Endothelial cell of umbilical vein (primary cell): Measurements from ENCODE around the gene SIPA1L3. TPM values are rescaled to one million over a fixed set of nuclear protein-coding genes. Genes with fewer than 3 reads are reported as not detected.

Source experiments
- BruUV-seq: library from RNA; stranded (reverse); fragments of 400-500 nt; replicated peaks from 2 replicates; lab custom pipeline; 2021; lab: Mats Ljungman, UMichigan
- CTCF ChIA-PET: fragments of 300-600, 350-600 bp; sonication (Branson Sonifier 250); formaldehyde crosslinking; loops from one replicate; lab custom pipeline; 2021; ENCODE audit warnings: antibody characterized with exemption, inconsistent platforms; lab: Charles Lee
- POLR2A ChIA-PET: fragments of 300-600, 350-600 bp; sonication (Branson Sonifier 250); formaldehyde crosslinking; loops from one replicate; lab custom pipeline; 2021; ENCODE audit warnings: antibody characterized with exemption, inconsistent platforms; lab: Charles Lee
- DNase-seq: peaks from one replicate; pipeline ENCODE4 v3.0.0-alpha.2; 2011; ENCODE audit warnings: low read depth, low spot score
- FAIRE-seq: peaks from 2 replicates; lab custom pipeline; 2011; peaks lifted over from hg19 to GRCh38; lab: Jason Lieb, UNC
- H2AFZ ChIP-seq: 2 replicates; pipeline ENCODE4 v1.6.0; 2012; ENCODE audit warnings: low read depth, low read length, control low read depth, inconsistent platforms
- H3K27ac ChIP-seq: 2 replicates; pipeline ENCODE4 v1.5.1; 2011; ENCODE audit warnings: low read depth, mild to moderate bottlenecking, control low read depth, low read length, moderate library complexity; ENCODE audit not compliant: insufficient read depth
- H3K27me3 ChIP-seq, 2 experiments: 2 replicates each; pipeline versions ENCODE4 v1.6.0 to v1.6.1; 2011; ENCODE audit warnings: low read length in 2 of 2, mixed read lengths in 1 of 2; ENCODE audit not compliant: control insufficient read depth in 2 of 2, insufficient read depth in 2 of 2
- H3K36me3 ChIP-seq, 2 experiments: 2 replicates in 1 of 2; 3 replicates in 1 of 2; pipeline ENCODE4 v1.5.1; 2011; ENCODE audit warnings: low read length in 2 of 2, mild to moderate bottlenecking in 1 of 2, moderate library complexity in 1 of 2; ENCODE audit not compliant: control insufficient read depth in 2 of 2, insufficient read depth in 2 of 2; ENCODE audit errors: extremely low read depth in 1 of 2
- H3K4me1 ChIP-seq: 3 replicates; pipeline ENCODE4 v1.5.1; 2011; ENCODE audit warnings: mild to moderate bottlenecking, low read length; ENCODE audit not compliant: control insufficient read depth, insufficient read depth; ENCODE audit errors: extremely low read depth
- H3K4me2 ChIP-seq: 2 replicates; pipeline ENCODE4 v1.6.1; 2011; ENCODE audit warnings: low read length, control low read depth, mixed read lengths; ENCODE audit not compliant: insufficient read depth
- H3K4me3 ChIP-seq, 3 experiments: fragments of 200-600 bp in 1 of 3; sonication (generic), shearing (Covaris generic) in 1 of 3; replicated peaks in 1 of 3; 2 replicates each; pipeline ENCODE4 v1.5.1; 2011 to 2016; ENCODE audit warnings: control low read depth in 3 of 3, low read length in 3 of 3, mild to moderate bottlenecking in 2 of 3, inconsistent platforms in 1 of 3, low read depth in 1 of 3, moderate library complexity in 1 of 3; ENCODE audit not compliant: insufficient read depth in 1 of 3
- H3K79me2 ChIP-seq: 2 replicates; pipeline ENCODE4 v1.6.0; 2012; ENCODE audit warnings: low read length, inconsistent platforms; ENCODE audit not compliant: control insufficient read depth, insufficient read depth
- H3K9ac ChIP-seq: replicated peaks from 2 replicates; pipeline ENCODE3; 2011; ENCODE audit warnings: low read length, control low read depth; ENCODE audit not compliant: insufficient read depth; ENCODE audit errors: extremely low read depth
- H3K9me1 ChIP-seq: replicated peaks from 3 replicates; pipeline ENCODE4 v1.6.0; 2011; ENCODE audit warnings: mild to moderate bottlenecking, low read length; ENCODE audit not compliant: control insufficient read depth, insufficient read depth; ENCODE audit errors: extremely low read depth
- H3K9me3 ChIP-seq: replicated peaks from 2 replicates; pipeline ENCODE4 v1.5.1; 2012; ENCODE audit warnings: low read length, inconsistent platforms; ENCODE audit not compliant: control insufficient read depth, insufficient read depth
- H4K20me1 ChIP-seq: replicated peaks from 2 replicates; pipeline ENCODE3; 2011; ENCODE audit warnings: mild to moderate bottlenecking, low read length; ENCODE audit not compliant: control insufficient read depth, insufficient read depth; ENCODE audit errors: extremely low read depth
- EZH2 ChIP-seq: IDR thresholded peaks from 2 replicates; pipeline ENCODE4 v1.6.1; 2012; ENCODE audit warnings: borderline replicate concordance, low read depth, mild to moderate bottlenecking, moderate library complexity, low read length, inconsistent platforms; ENCODE audit not compliant: severe bottlenecking
- FOS ChIP-seq: IDR thresholded peaks from 2 replicates; pipeline ENCODE4 v1.6.1; 2011; ENCODE audit warnings: mild to moderate bottlenecking, low read length, moderate library complexity, borderline replicate concordance; ENCODE audit not compliant: insufficient read depth
- GATA2 ChIP-seq: IDR thresholded peaks from 2 replicates; pipeline ENCODE4 v1.7.0; 2011; ENCODE audit warnings: low read depth, mild to moderate bottlenecking, moderate library complexity, mixed read lengths, low read length; ENCODE audit not compliant: insufficient read length, insufficient read depth
- JUN ChIP-seq: IDR thresholded peaks from 2 replicates; pipeline ENCODE4 v1.6.1; 2011; ENCODE audit warnings: borderline replicate concordance, low read depth; ENCODE audit not compliant: insufficient read length, insufficient read depth
- MYC ChIP-seq: IDR thresholded peaks from one replicate; pipeline ENCODE4 v1.6.1; 2011; ENCODE audit warnings: mild to moderate bottlenecking, low read depth, low read length
- POLR2A ChIP-seq: IDR thresholded peaks from 2 replicates; pipeline ENCODE4 v1.6.1; 2012; ENCODE audit warnings: low read depth, mild to moderate bottlenecking, control low read depth, low read length
- POLR2AphosphoS5 ChIP-seq: IDR thresholded peaks from 2 replicates; pipeline ENCODE4 v1.6.1; 2012; ENCODE audit warnings: low read depth, mild to moderate bottlenecking, control low read depth, low read length, moderate library complexity; ENCODE audit not compliant: insufficient read depth
- dilution Hi-C: fragments of 300-500 bp; cut with MboI; formaldehyde crosslinking; loops from one replicate; pipeline ENCODE4 v1.15.0; 2019; ENCODE audit warnings: low sequenced_read_pairs; ENCODE audit not compliant: extremely low pct_ligation_motif_present
- intact Hi-C: fragments of 100-400 bp; cut with micrococcal nuclease; formaldehyde crosslinking; loops from one replicate; pipeline ENCODE4 v1.10.0; 2022
- polyA plus RNA-seq, 4 experiments: library from polyadenylated mRNA; depleted of rRNA in 3 of 4; stranded (reverse) in 3 of 4; unstranded in 1 of 4; fragments of >200 nt; gene quantifications; 2 replicates each; pipeline versions ENCODE4 v1.2.1 to v1.2.3, GENCODE V29; 2011 to 2012; ENCODE audit warnings: missing spikeins in 1 of 4
- total RNA-seq: library from RNA; stranded (reverse); gene quantifications from 2 replicates; pipeline ENCODE4 v1.2.3, GENCODE V29; 2021
- TF ChIP-seq, protein P1 (sequence below): IDR thresholded peaks from 2 replicates; pipeline ENCODE4 v1.6.1; 2011; ENCODE audit not compliant: insufficient read depth, insufficient read length
- TF ChIP-seq, protein P2 (sequence below), 2 donors: IDR thresholded peaks; 1 replicate in 1 of 2; 2 replicates in 1 of 2; pipeline ENCODE4 v1.5.1; 2011; ENCODE audit warnings: low read length in 2 of 2, mild to moderate bottlenecking in 2 of 2, moderate library complexity in 2 of 2, control low read depth in 1 of 2, inconsistent platforms in 1 of 2, low read depth in 1 of 2; ENCODE audit not compliant: insufficient read depth in 1 of 2; ENCODE audit errors: extremely low read depth in 1 of 2

Gene SIPA1L3
- total and polyA plus RNA-seq, 2 donors (not counting 3 experiments of a cell fraction or from before 2014, with no cell fraction given): 14.2 to 47.2 TPM

DNA sequence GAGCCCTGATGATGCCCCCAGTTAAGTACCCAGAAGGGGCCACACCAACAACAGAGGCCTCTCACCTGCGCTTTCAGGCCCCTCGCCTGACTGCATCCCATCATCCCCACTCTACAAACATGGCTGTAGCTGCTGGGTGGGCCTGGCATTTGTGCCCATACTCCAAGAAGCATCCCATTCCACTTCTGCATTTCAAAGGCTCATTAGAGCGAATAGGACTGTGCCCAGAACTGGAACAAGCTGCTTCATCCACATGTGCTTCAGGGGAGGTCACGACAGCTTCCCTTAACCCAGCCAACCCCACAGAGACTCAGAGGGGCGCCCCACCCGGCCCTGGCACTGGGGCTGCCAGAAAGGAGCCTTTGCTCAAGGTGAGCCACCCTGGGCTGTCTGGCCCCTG lies 156.9 kb downstream of the SIPA1L3 start:
- Histone ChIP-seq H3K9me1 (no peaks in the 10 kb centered on the region), H3K9ac (no peak overlapping the region), H4K20me1 (no peaks in the 10 kb centered on the region), H3K4me1 (peaks cover 22% of the 10 kb centered on the region), H3K4me3 (no peak overlapping the region), H3K27ac (no peak overlapping the region), H3K27me3 (no peaks in the 10 kb centered on the region), H3K79me2 (peaks cover 6% of the 10 kb centered on the region), H3K9me3 (no peaks in the 10 kb centered on the region), H2AFZ (no peak overlapping the region), H3K4me2 (no peak overlapping the region), H3K36me3 (no peaks in the 10 kb centered on the region)
- TF ChIP-seq POLR2A: no peak
- intact Hi-C loops (no loop called here), dilution Hi-C loops (no loop called here)
- POLR2A ChIA-PET: no interaction called here
- BruUV-seq: no TSS peak
- DNase-seq: no peak
- no peak for FAIRE-seq
- CTCF ChIA-PET: interaction anchor here (0.8 kb wide), 1 partner anchor 56 kb away, joined by 3 read pairs; no protein-coding TSS in a partner anchor

DNA sequence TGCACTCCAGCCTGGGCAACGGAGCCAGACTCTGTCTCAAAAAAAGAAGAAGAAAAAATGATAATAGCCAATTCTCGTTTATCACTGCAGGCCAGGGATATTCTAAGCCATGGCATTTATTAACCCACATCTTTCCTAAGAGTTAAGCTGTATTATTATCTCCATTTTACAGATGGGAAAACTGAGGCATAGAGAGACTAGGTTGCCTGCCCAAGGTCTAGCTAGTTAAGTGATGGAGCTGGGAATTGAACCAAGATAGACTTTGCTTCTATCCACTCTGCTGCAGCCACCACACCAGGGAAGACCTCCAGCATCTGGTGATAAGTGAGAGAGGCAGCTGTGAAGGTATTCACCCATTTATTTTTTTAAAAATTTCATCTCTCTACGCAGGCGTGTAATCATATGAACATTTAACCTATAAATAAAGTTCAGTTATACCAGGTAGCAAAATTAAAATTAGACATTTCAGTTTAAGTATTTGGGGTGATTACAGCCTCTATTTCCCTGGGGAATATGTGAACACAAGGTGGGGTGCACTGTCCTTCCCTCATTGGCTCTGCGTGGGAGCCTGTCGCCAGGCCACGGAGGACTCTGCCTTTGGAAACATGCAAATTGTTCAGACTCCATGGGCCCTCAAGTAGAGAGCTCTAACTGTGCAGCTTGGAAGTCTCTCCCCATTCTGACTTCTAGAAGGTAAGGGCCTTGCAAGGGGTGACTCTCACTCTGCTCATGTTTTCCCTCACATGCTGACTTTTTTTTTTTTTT lies 157.8 kb downstream of the SIPA1L3 start:
- H3K9me1 ChIP-seq: no peaks in the 10 kb centered on the region
- DNase-seq (no peak), FAIRE-seq (no peak)
- intact Hi-C loops (no loop called here), dilution Hi-C loops (no loop called here)
- no peak overlapping the region for H3K27ac ChIP-seq
- H3K79me2 ChIP-seq: peaks cover 6% of the 10 kb centered on the region
- no peak overlapping the region for H2AFZ ChIP-seq
- no peaks in the 10 kb centered on the region for H4K20me1 ChIP-seq
- H3K9me3 ChIP-seq: no peaks in the 10 kb centered on the region
- no peak overlapping the region for H3K9ac ChIP-seq
- POLR2A ChIA-PET: no interaction called here
- CTCF ChIA-PET: interaction anchor here (0.7 to 0.9 kb wide), 3 partner anchors 57 to 166 kb away, joined by 3 to 5 read pairs (median 3); no protein-coding TSS in a partner anchor
- no peak overlapping the region for H3K4me3 ChIP-seq
- H3K36me3 ChIP-seq: no peaks in the 10 kb centered on the region
- peaks cover 17% of the 10 kb centered on the region for H3K4me1 ChIP-seq
- no TSS peak for BruUV-seq
- no peaks in the 10 kb centered on the region for H3K27me3 ChIP-seq
- H3K4me2 ChIP-seq: no peak overlapping the region
- TF ChIP-seq JUN: no peak
- no peak for TF ChIP-seq MYC
- no peak for TF ChIP-seq GATA2
- TF ChIP-seq, protein P1, sequence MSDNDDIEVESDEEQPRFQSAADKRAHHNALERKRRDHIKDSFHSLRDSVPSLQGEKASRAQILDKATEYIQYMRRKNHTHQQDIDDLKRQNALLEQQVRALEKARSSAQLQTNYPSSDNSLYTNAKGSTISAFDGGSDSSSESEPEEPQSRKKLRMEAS: no peak
- TF ChIP-seq POLR2AphosphoS5: no peak
- no peak for TF ChIP-seq EZH2
- TF ChIP-seq FOS: no peak
- TF ChIP-seq POLR2A: no peak
- TF ChIP-seq, protein P2, sequence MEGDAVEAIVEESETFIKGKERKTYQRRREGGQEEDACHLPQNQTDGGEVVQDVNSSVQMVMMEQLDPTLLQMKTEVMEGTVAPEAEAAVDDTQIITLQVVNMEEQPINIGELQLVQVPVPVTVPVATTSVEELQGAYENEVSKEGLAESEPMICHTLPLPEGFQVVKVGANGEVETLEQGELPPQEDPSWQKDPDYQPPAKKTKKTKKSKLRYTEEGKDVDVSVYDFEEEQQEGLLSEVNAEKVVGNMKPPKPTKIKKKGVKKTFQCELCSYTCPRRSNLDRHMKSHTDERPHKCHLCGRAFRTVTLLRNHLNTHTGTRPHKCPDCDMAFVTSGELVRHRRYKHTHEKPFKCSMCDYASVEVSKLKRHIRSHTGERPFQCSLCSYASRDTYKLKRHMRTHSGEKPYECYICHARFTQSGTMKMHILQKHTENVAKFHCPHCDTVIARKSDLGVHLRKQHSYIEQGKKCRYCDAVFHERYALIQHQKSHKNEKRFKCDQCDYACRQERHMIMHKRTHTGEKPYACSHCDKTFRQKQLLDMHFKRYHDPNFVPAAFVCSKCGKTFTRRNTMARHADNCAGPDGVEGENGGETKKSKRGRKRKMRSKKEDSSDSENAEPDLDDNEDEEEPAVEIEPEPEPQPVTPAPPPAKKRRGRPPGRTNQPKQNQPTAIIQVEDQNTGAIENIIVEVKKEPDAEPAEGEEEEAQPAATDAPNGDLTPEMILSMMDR (IDR thresholded peaks at IDR 0.05; ENCODE audit: extremely low read depth in 1 of 2, insufficient read depth in 1 of 2, low read depth in 1 of 2, low read length in 2 of 2): no peak
